Posterior cingulate gyrus (tissue), 11 donors: ENCODE data around the gene OR2T6.
"Not testable (repeated sequence)": the region's sequence is repeated elsewhere in the genome, so short reads cannot be mapped to it uniquely, and the experiment has no call there.

Experiments used
- DNase-seq, 10 donors: peaks; one replicate each; pipeline versions ENCODE4 v3.0.0 to v3.0.0-alpha.2; 2020 to 2021; ENCODE audit warnings: mixed read lengths in 3 of 10
- intact Hi-C: fragments of 100-400 bp; cut with DNase I; formaldehyde crosslinking; loops from one replicate; pipeline ENCODE4 v1.15.1; 2023

Gene OR2T6

GRCh38 chr1:248375446-248375845 is at the start of gene OR2T6:
Gene OR2T6 (plus strand): TSS chr1:248375746. CDS start chr1:248387609, 11,863 bp downstream.
- intact Hi-C loops = no loop called here
- no peak for DNase-seq

- DNase-seq = no peak
- intact Hi-C loops = no loop called here
Observed at GRCh38 chr1:248343451-248343850, 32.1 kb upstream of the OR2T6 start.

GRCh38 chr1:248348475-248348874 is 27.1 kb upstream of the OR2T6 start, which contains the start of gene OR14C36:
Gene OR14C36 (plus strand): TSS chr1:248348775. CDS start chr1:248348775, 0 bp downstream.
- DNase-seq = no peak
- intact Hi-C loops = no loop called here

GRCh38 chr1:248359415-248359814 is 16.1 kb upstream of the OR2T6 start:
- peak in 2 of 10 donors; percentile 7 to 34 for DNase-seq
- intact Hi-C loops = no loop called here

- no peak for DNase-seq
- intact Hi-C loops = no loop called here
Observed at GRCh38 chr1:248361121-248361715, 14.3 kb upstream of the OR2T6 start, which contains the start of gene OR2T4. Gene OR2T4 (plus strand): TSS chr1:248361665. CDS start chr1:248361665, 0 bp downstream.

- intact Hi-C loops = no loop called here
- DNase-seq = no peak
Observed at GRCh38 chr1:248366609-248367008, 8.9 kb upstream of the OR2T6 start.

- no peak for DNase-seq
- intact Hi-C loops = no loop called here
Observed at GRCh38 chr1:248372394-248372793, 3.2 kb upstream of the OR2T6 start.

- intact Hi-C loops = no loop called here
- no peak for DNase-seq
Observed at GRCh38 chr1:248373761-248374160, 1.8 kb upstream of the OR2T6 start.

GRCh38 chr1:248376916-248377315 is 1.4 kb downstream of the OR2T6 start:
- no peak for DNase-seq
- intact Hi-C loops = no loop called here

GRCh38 chr1:248380854-248381253 is 5.3 kb downstream of the OR2T6 start:
- intact Hi-C loops = no loop called here
- no peak for DNase-seq

- DNase-seq = no peak
- intact Hi-C loops = no loop called here
Observed at GRCh38 chr1:248388426-248388825, 12.9 kb downstream of the OR2T6 start.

GRCh38 chr1:248393050-248393449 is 17.5 kb downstream of the OR2T6 start:
- intact Hi-C loops = no loop called here

GRCh38 chr1:248402748-248403147 is 27.2 kb downstream of the OR2T6 start, which contains the start of gene OR2T1:
Gene OR2T1 (plus strand): TSS chr1:248403048. CDS start chr1:248406148, 3,100 bp downstream.
- DNase-seq = no peak
- intact Hi-C loops = no loop called here

More at GRCh38 chr1:248393050-248393449, 17.5 kb downstream of the OR2T6 start:
- DNase-seq = no peak

- no peak for DNase-seq
- intact Hi-C loops = no loop called here
Observed at GRCh38 chr1:248404024-248404423, 28.5 kb downstream of the OR2T6 start.

- no peak for DNase-seq
- intact Hi-C loops = no loop called here
Observed at GRCh38 chr1:248406721-248407692, 31.5 kb downstream of the OR2T6 start.

- DNase-seq = no peak
- intact Hi-C loops = no loop called here
Observed at GRCh38 chr1:248416226-248416625, 40.7 kb downstream of the OR2T6 start.

GRCh38 chr1:248417854-248418253 is 42.3 kb downstream of the OR2T6 start:
- intact Hi-C loops = no loop called here
- DNase-seq = no peak

- intact Hi-C loops = no loop called here
- DNase-seq = no peak
Observed at GRCh38 chr1:248421384-248421783, 45.8 kb downstream of the OR2T6 start.

- DNase-seq, intact Hi-C loops: not testable (repeated sequence)
Observed at GRCh38 chr1:248427526-248428191, 52.1 kb downstream of the OR2T6 start.

GRCh38 chr1:248428192-248428533 is 52.6 kb downstream of the OR2T6 start:
- intact Hi-C loops, DNase-seq: not testable (repeated sequence)

GRCh38 chr1:248431683-248432082 is 56.1 kb downstream of the OR2T6 start:
- intact Hi-C loops, DNase-seq: not testable (repeated sequence)
